C4-2B (cell line): ENCODE results near the gene RALB.

Experiments
- H3K27ac ChIP-seq: fragments of 450-650 bp; 2 replicates; pipeline ENCODE4 v1.5.1; 2017
- CTCF ChIP-seq: fragments of 450-650 bp; conservative IDR thresholded peaks from 2 replicates; pipeline ENCODE4 v1.5.1; 2017; ENCODE audit warnings: mild to moderate bottlenecking
- ZFX ChIP-seq: fragments of 450-650 bp; IDR thresholded peaks from 2 replicates; pipeline ENCODE4 v1.6.1; 2017

Gene RALB

GRCh38 chr2:120226316-120226715 lies 26.3 kb upstream of the RALB start:
- no peak overlapping the region for H3K27ac ChIP-seq
- TF ChIP-seq ZFX (no peak), CTCF (no peak)

- TF ChIP-seq CTCF (no peak), ZFX (no peak)
- no peak overlapping the region for H3K27ac ChIP-seq
These were observed 25.3 kb upstream of the RALB start for GRCh38 chr2:120227111-120227991.

GRCh38 chr2:120228503-120228902 lies 24.1 kb upstream of the RALB start:
- no peak for TF ChIP-seq ZFX
- no peak for TF ChIP-seq CTCF
- no peak overlapping the region for H3K27ac ChIP-seq

- TF ChIP-seq ZFX, result no peak
- no peak for TF ChIP-seq CTCF
- H3K27ac ChIP-seq, result no peak overlapping the region
These were observed 23.3 kb upstream of the RALB start for GRCh38 chr2:120229341-120229740.

- H3K27ac ChIP-seq, result no peak overlapping the region
- no peak for TF ChIP-seq CTCF
- no peak for TF ChIP-seq ZFX
These were observed 21.9 kb upstream of the RALB start for GRCh38 chr2:120230515-120231471.

- TF ChIP-seq ZFX, result no peak
- no peak for TF ChIP-seq CTCF
- no peak overlapping the region for H3K27ac ChIP-seq
These were observed 21.1 kb upstream of the RALB start for GRCh38 chr2:120231564-120231973.
